Activated CD4-positive, alpha-beta memory T cell treated with anti-CD3 and anti-CD28 coated beads, Interleukin-2, amount 10 ng/mL, durations not matched to agents 7 days and 5 days (primary cell): ENCODE results near the gene OPN4. TPM values are rescaled to one million over a fixed set of nuclear protein-coding genes. Genes with fewer than 3 reads are reported as not detected.

Source experiments
- CTCF ChIA-PET: fragments of 350-600 bp; sonication (Branson Sonifier 250); formaldehyde crosslinking; loops from one replicate; lab custom pipeline; 2021; ENCODE audit warnings: antibody characterized with exemption, inconsistent platforms; lab: Charles Lee
- POLR2A ChIA-PET: fragments of 350-600 bp; sonication (Branson Sonifier 250); formaldehyde crosslinking; loops from one replicate; lab custom pipeline; 2021; ENCODE audit warnings: antibody characterized with exemption; lab: Charles Lee
- DNase-seq: peaks from one replicate; pipeline ENCODE4 v3.0.0-alpha.2; 2020
- H3K27ac Mint-ChIP-seq: one replicate; pipeline ENCODE4 v1.8.0; 2021; ENCODE audit warnings: mild to moderate bottlenecking, mixed read lengths
- H3K27me3 Mint-ChIP-seq: one replicate; pipeline ENCODE4 v1.8.0; 2021; ENCODE audit warnings: mixed read lengths
- H3K36me3 Mint-ChIP-seq: one replicate; pipeline ENCODE4 v1.8.0; 2021; ENCODE audit warnings: low read depth, mixed read lengths
- H3K4me1 Mint-ChIP-seq: one replicate; pipeline ENCODE4 v1.8.0; 2021; ENCODE audit warnings: mixed read lengths
- H3K4me3 Mint-ChIP-seq: one replicate; pipeline ENCODE4 v1.8.0; 2021; ENCODE audit warnings: mild to moderate bottlenecking, mixed read lengths
- H3K9me3 Mint-ChIP-seq: one replicate; pipeline ENCODE4 v1.8.0; 2021; ENCODE audit warnings: mixed read lengths
- total RNA-seq, 2 experiments: library from RNA; stranded (reverse); gene quantifications; one replicate each; pipeline ENCODE4 v1.2.3, GENCODE V29; 2021

OPN4 gene
- total RNA-seq, 2 experiments from 2014 or later = not detected

- no peak for DNase-seq
- POLR2A ChIA-PET = interaction anchor here (1.1 kb wide), 1 partner anchor 50 kb away, joined by 3 read pairs; no protein-coding TSS in a partner anchor
- Mint-ChIP-seq H3K4me1 (peaks cover 15% of the 10 kb centered on the region), H3K27ac (no peak overlapping the region), H3K9me3 (no peaks in the 10 kb centered on the region), H3K4me3 (no peak overlapping the region), H3K36me3 (no peaks in the 10 kb centered on the region), H3K27me3 (no peaks in the 10 kb centered on the region)
- CTCF ChIA-PET = no interaction called here
Measured at GRCh38 chr10:86708068-86708782, 53.9 kb downstream of the OPN4 start.

GRCh38 chr10:86708783-86709380, 54.5 kb downstream of the OPN4 start:
- H3K27ac Mint-ChIP-seq = no peak overlapping the region
- POLR2A ChIA-PET = interaction anchor here (1.1 kb wide), 1 partner anchor 49 kb away, joined by 3 read pairs; no protein-coding TSS in a partner anchor
- no peaks in the 10 kb centered on the region for H3K9me3 Mint-ChIP-seq
- CTCF ChIA-PET = no interaction called here
- H3K36me3 Mint-ChIP-seq = no peaks in the 10 kb centered on the region
- H3K4me1 Mint-ChIP-seq = peaks cover 15% of the 10 kb centered on the region
- H3K27me3 Mint-ChIP-seq = no peaks in the 10 kb centered on the region
- no peak overlapping the region for H3K4me3 Mint-ChIP-seq
- no peak for DNase-seq

- ChIA-PET POLR2A (interaction anchor here (3.7 kb wide), 1 partner anchor 47 kb away, joined by 31 read pairs; the partner anchor contains the start of gene BMPR1A), CTCF (no interaction called here)
- no peaks in the 10 kb centered on the region for H3K27me3 Mint-ChIP-seq
- H3K36me3 Mint-ChIP-seq = no peaks in the 10 kb centered on the region
- no peaks in the 10 kb centered on the region for H3K9me3 Mint-ChIP-seq
- no peak for DNase-seq
- H3K4me1 Mint-ChIP-seq = peaks cover 15% of the 10 kb centered on the region
- peak overlapping the region; percentile 59 for H3K4me3 Mint-ChIP-seq
- no peak overlapping the region for H3K27ac Mint-ChIP-seq
Measured at GRCh38 chr10:86709396-86710185, 55.2 kb downstream of the OPN4 start.

GRCh38 chr10:86710987-86711512, 56.7 kb downstream of the OPN4 start:
- H3K27ac Mint-ChIP-seq = peak overlapping the region; percentile 92
- no peaks in the 10 kb centered on the region for H3K27me3 Mint-ChIP-seq
- DNase-seq = peak; percentile 88
- H3K9me3 Mint-ChIP-seq = no peaks in the 10 kb centered on the region
- peaks cover 15% of the 10 kb centered on the region for H3K4me1 Mint-ChIP-seq
- POLR2A ChIA-PET = interaction anchor here (1.0 to 3.7 kb wide), 7 partner anchors 11 to 382 kb away, joined by 3 to 31 read pairs (median 3); partner anchors contain the start of gene BMPR1A
- peak overlapping the region; percentile 84 for H3K4me3 Mint-ChIP-seq
- CTCF ChIA-PET = interaction anchor here (1.0 to 1.2 kb wide), 2 partner anchors 22 to 189 kb away, joined by 3 to 5 read pairs; no protein-coding TSS in a partner anchor
- H3K36me3 Mint-ChIP-seq = no peaks in the 10 kb centered on the region

- peak overlapping the region; percentile 80 for H3K27ac Mint-ChIP-seq
- POLR2A ChIA-PET = interaction anchor here (0.6 to 3.7 kb wide), 16 partner anchors 11 to 384 kb away, joined by 3 to 31 read pairs (median 3); partner anchors contain the start of genes BMPR1A and SHLD2
- no peaks in the 10 kb centered on the region for H3K36me3 Mint-ChIP-seq
- CTCF ChIA-PET = interaction anchor here (1.0 to 1.2 kb wide), 2 partner anchors 23 to 46 kb away, joined by 3 to 5 read pairs; no protein-coding TSS in a partner anchor
- H3K9me3 Mint-ChIP-seq = no peaks in the 10 kb centered on the region
- DNase-seq = peak; percentile 57
- H3K27me3 Mint-ChIP-seq = no peaks in the 10 kb centered on the region
- peaks cover 15% of the 10 kb centered on the region for H3K4me1 Mint-ChIP-seq
- peak overlapping the region; percentile 79 for H3K4me3 Mint-ChIP-seq
Measured at GRCh38 chr10:86711513-86712316, 57.4 kb downstream of the OPN4 start.

- no peak for DNase-seq
- H3K4me3 Mint-ChIP-seq = peak overlapping the region; percentile 79
Measured at GRCh38 chr10:86712317-86712707, 58.0 kb downstream of the OPN4 start.

GRCh38 chr10:86715156-86715795, 60.9 kb downstream of the OPN4 start:
- Mint-ChIP-seq H3K27ac (no peak overlapping the region), H3K4me3 (no peak overlapping the region), H3K4me1 (peaks cover 13% of the 10 kb centered on the region), H3K36me3 (no peaks in the 10 kb centered on the region), H3K9me3 (no peaks in the 10 kb centered on the region), H3K27me3 (peaks cover under 1% of the 10 kb centered on the region)
- DNase-seq = no peak
- POLR2A ChIA-PET = no interaction called here
- CTCF ChIA-PET = interaction anchor here (0.5 to 0.7 kb wide), 3 partner anchors 21 to 185 kb away, joined by 3 read pairs; no protein-coding TSS in a partner anchor

More at GRCh38 chr10:86712317-86712707, 58.0 kb downstream of the OPN4 start:
- ChIA-PET POLR2A (interaction anchor here (0.6 to 3.7 kb wide), 11 partner anchors 10 to 383 kb away, joined by 3 to 31 read pairs (median 3); partner anchors contain the start of genes BMPR1A and SHLD2), CTCF (interaction anchor here (1.0 to 1.2 kb wide), 2 partner anchors 23 to 45 kb away, joined by 3 to 5 read pairs; no protein-coding TSS in a partner anchor)
- Mint-ChIP-seq H3K27ac (peak overlapping the region; percentile 80), H3K27me3 (no peaks in the 10 kb centered on the region), H3K9me3 (no peaks in the 10 kb centered on the region), H3K36me3 (no peaks in the 10 kb centered on the region), H3K4me1 (peaks cover 15% of the 10 kb centered on the region)

- no peak for DNase-seq
- POLR2A ChIA-PET = no interaction called here
- no peak overlapping the region for H3K27ac Mint-ChIP-seq
Measured at GRCh38 chr10:86715836-86716235, 61.5 kb downstream of the OPN4 start.

More at GRCh38 chr10:86715836-86716235, 61.5 kb downstream of the OPN4 start:
- H3K4me3 Mint-ChIP-seq = no peak overlapping the region
- H3K4me1 Mint-ChIP-seq = peaks cover 8% of the 10 kb centered on the region
- no peaks in the 10 kb centered on the region for H3K36me3 Mint-ChIP-seq
- CTCF ChIA-PET = interaction anchor here (0.5 to 0.7 kb wide), 3 partner anchors 22 to 185 kb away, joined by 3 read pairs; no protein-coding TSS in a partner anchor
- H3K9me3 Mint-ChIP-seq = no peaks in the 10 kb centered on the region
- peaks cover 5% of the 10 kb centered on the region for H3K27me3 Mint-ChIP-seq

Other genes with a start within 250 kb of the OPN4 start
- 10 to 100 TPM; 46.7 to 47.5 TPM for gene WAPL, start 132.8 kb upstream of the OPN4 start, total RNA-seq
- gene LDB3, start 14.0 kb downstream of the OPN4 start, total RNA-seq = under 1 TPM; 0.05 to 0.10 TPM
- 10 to 100 TPM; 14.8 to 17.2 TPM for gene BMPR1A, start 102.1 kb downstream of the OPN4 start, total RNA-seq